Neuronal stem cell (in vitro differentiated cells): ENCODE measurements around the gene ZNF821.

Experiments
- DNase-seq: peaks from one replicate; pipeline ENCODE4 v3.0.0-alpha.2; 2013; ENCODE audit warnings: low spot score
- H2AFZ ChIP-seq: one replicate; pipeline ENCODE4 v1.6.1; 2013; ENCODE audit warnings: mild to moderate bottlenecking, low read length, inconsistent platforms
- H2AK5ac ChIP-seq: 2 replicates; pipeline ENCODE4 v1.6.1; 2013; ENCODE audit warnings: low read depth, mild to moderate bottlenecking, inconsistent platforms, low read length, moderate library complexity, mixed read lengths
- H2BK120ac ChIP-seq: 2 replicates; pipeline ENCODE4 v1.6.1; 2013; ENCODE audit warnings: low read depth, mild to moderate bottlenecking, inconsistent platforms, low read length, moderate library complexity, mixed read lengths
- H2BK12ac ChIP-seq: one replicate; pipeline ENCODE4 v1.6.1; 2013; ENCODE audit warnings: low read length, inconsistent platforms
- H2BK15ac ChIP-seq: 2 replicates; pipeline ENCODE4 v1.6.1; 2013; ENCODE audit warnings: mild to moderate bottlenecking, low read length, inconsistent platforms, mixed read lengths
- H2BK5ac ChIP-seq: one replicate; pipeline ENCODE4 v1.6.1; 2013; ENCODE audit warnings: inconsistent platforms, mild to moderate bottlenecking, low read length, moderate library complexity
- H3K14ac ChIP-seq: one replicate; pipeline ENCODE4 v1.6.1; 2013; ENCODE audit warnings: low read length, inconsistent platforms
- H3K18ac ChIP-seq: 2 replicates; pipeline ENCODE4 v1.6.1; 2013; ENCODE audit warnings: low read length, inconsistent platforms
- H3K23ac ChIP-seq: 2 replicates; pipeline ENCODE4 v1.6.1; 2013; ENCODE audit warnings: low read depth, mild to moderate bottlenecking, mixed read lengths, low read length, inconsistent platforms; ENCODE audit not compliant: poor library complexity
- H3K27ac ChIP-seq: replicated peaks from 3 replicates; pipeline ENCODE4 v1.5.1; 2013; ENCODE audit warnings: low read length, inconsistent platforms
- H3K27me3 ChIP-seq, 3 experiments: 2 replicates each; pipeline ENCODE4 v1.6.1; 2013; ENCODE audit warnings: low read length in 3 of 3, mild to moderate bottlenecking in 2 of 3, inconsistent platforms in 1 of 3, low read depth in 1 of 3, mixed read lengths in 1 of 3, moderate library complexity in 1 of 3; ENCODE audit not compliant: control insufficient read depth in 3 of 3, insufficient read depth in 3 of 3
- H3K36me3 ChIP-seq, 2 donors: replicated peaks in 1 of 2; 2 replicates each; pipeline ENCODE4 v1.6.1; 2013; ENCODE audit warnings: low read length in 2 of 2; ENCODE audit not compliant: control insufficient read depth in 2 of 2, insufficient read depth in 2 of 2
- H3K4ac ChIP-seq: 2 replicates; pipeline ENCODE4 v1.6.1; 2013; ENCODE audit warnings: inconsistent platforms, mild to moderate bottlenecking, low read length, moderate library complexity
- H3K4me1 ChIP-seq, 2 donors: 1 replicate in 1 of 2; 2 replicates in 1 of 2; pipeline ENCODE4 v1.6.1; 2013; ENCODE audit warnings: low read length in 2 of 2, low read depth in 1 of 2; ENCODE audit not compliant: control insufficient read depth in 2 of 2, insufficient read depth in 1 of 2
- H3K4me2 ChIP-seq: one replicate; pipeline ENCODE4 v1.6.1; 2013; ENCODE audit warnings: mild to moderate bottlenecking, low read length, inconsistent platforms; ENCODE audit not compliant: insufficient read depth, poor library complexity, severe bottlenecking
- H3K4me3 ChIP-seq, 2 donors: 2 replicates each; pipeline ENCODE4 v1.5.1; 2013; ENCODE audit warnings: low read length in 2 of 2, mild to moderate bottlenecking in 2 of 2, inconsistent platforms in 1 of 2, moderate library complexity in 1 of 2
- H3K79me1 ChIP-seq: one replicate; pipeline ENCODE4 v1.6.1; 2013; ENCODE audit warnings: low read depth, mild to moderate bottlenecking, inconsistent platforms, low read length, moderate library complexity
- H3K9ac ChIP-seq: one replicate; pipeline ENCODE4 v1.6.1; 2013; ENCODE audit warnings: mild to moderate bottlenecking, low read depth, low read length, inconsistent platforms; ENCODE audit not compliant: poor library complexity
- H3K9me3 ChIP-seq, 2 donors: replicated peaks in 1 of 2; 2 replicates each; pipeline versions ENCODE3 to v1.6.1; 2013; ENCODE audit warnings: low read length in 2 of 2, mild to moderate bottlenecking in 2 of 2, inconsistent platforms in 1 of 2, low read depth in 1 of 2, mixed read lengths in 1 of 2, moderate library complexity in 1 of 2; ENCODE audit not compliant: control insufficient read depth in 2 of 2, insufficient read depth in 1 of 2
- H4K8ac ChIP-seq: one replicate; pipeline ENCODE4 v1.6.1; 2013; ENCODE audit warnings: low read depth, mild to moderate bottlenecking, inconsistent platforms, low read length, moderate library complexity
- H4K91ac ChIP-seq: one replicate; pipeline ENCODE4 v1.6.1; 2013; ENCODE audit warnings: low read length, low read depth, mild to moderate bottlenecking, inconsistent platforms; ENCODE audit not compliant: poor library complexity
- WGBS, 2 donors: extraction: QIAGEN DNeasy Blood & Tissue Kit; methylation state at CpG; one replicate each; pipeline ENCODE4 v1.1.7; 2013; ENCODE audit warnings: missing lambda C conversion rate in 2 of 2, mixed read lengths in 1 of 2; ENCODE audit not compliant: insufficient read length in 2 of 2, insufficient replicate concordance in 1 of 2; ENCODE audit errors: extremely low coverage in 2 of 2; 5-methylcytosine and 5-hydroxymethylcytosine counted together

The ZNF821 gene

GRCh38 chr16:71930013-71930563 lies 46.1 kb upstream of the ZNF821 start:
- H3K18ac ChIP-seq: no peak overlapping the region
- H3K27ac ChIP-seq: no peak overlapping the region
- no peak overlapping the region for H3K4ac ChIP-seq
- H3K4me3 ChIP-seq: no peak overlapping the region
- no peak overlapping the region for H2BK120ac ChIP-seq
- no peak overlapping the region for H3K23ac ChIP-seq
- H3K14ac ChIP-seq: no peak overlapping the region
- H4K8ac ChIP-seq: no peak overlapping the region
- H3K79me1 ChIP-seq: no peaks in the 10 kb centered on the region
- no peak overlapping the region for H3K9ac ChIP-seq
- no peak overlapping the region for H2AFZ ChIP-seq
- no peak overlapping the region for H3K4me2 ChIP-seq
- no peak overlapping the region for H2BK12ac ChIP-seq
- WGBS, 2 donors: no CpG with 5 or more reads among the region's 5 CpGs
- peaks cover 27 to 98% of the 10 kb centered on the region in 2 donors for H3K36me3 ChIP-seq
- H2BK5ac ChIP-seq: no peak overlapping the region
- no peak overlapping the region for H4K91ac ChIP-seq
- no peaks in the 10 kb centered on the region for H3K9me3 ChIP-seq
- H2AK5ac ChIP-seq: no peak overlapping the region
- H3K4me1 ChIP-seq: no peaks in the 10 kb centered on the region
- H2BK15ac ChIP-seq: no peak overlapping the region
- no peak for DNase-seq
- no peaks in the 10 kb centered on the region for H3K27me3 ChIP-seq

DNA sequence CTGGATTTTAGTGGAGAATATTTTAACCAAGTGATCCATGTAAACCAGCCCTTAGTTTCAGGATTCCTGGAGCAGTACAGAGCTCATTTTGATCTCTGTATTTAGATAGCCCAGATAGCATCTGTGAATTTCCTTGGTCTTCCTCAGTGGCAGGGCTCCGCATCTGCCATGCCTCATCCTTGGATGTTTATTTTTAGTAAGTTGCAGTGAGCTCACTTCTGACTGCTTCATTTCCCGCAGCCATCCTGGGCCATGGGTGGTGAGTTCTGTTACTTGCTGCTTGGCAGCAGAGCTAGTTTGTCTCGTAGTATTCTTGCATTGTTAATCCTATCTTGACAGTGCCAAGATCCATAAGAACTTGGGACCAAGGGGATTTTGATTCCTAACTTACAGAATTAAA lies 45.1 kb upstream of the ZNF821 start:
- Histone ChIP-seq H3K14ac (no peak overlapping the region), H3K18ac (no peak overlapping the region), H3K4ac (no peak overlapping the region), H3K9me3 (no peaks in the 10 kb centered on the region), H3K4me1 (no peaks in the 10 kb centered on the region), H2BK120ac (no peak overlapping the region), H2AFZ (no peak overlapping the region), H3K27ac (no peak overlapping the region), H3K4me3 (no peak overlapping the region), H3K79me1 (no peaks in the 10 kb centered on the region), H4K8ac (no peak overlapping the region), H2BK5ac (no peak overlapping the region), H2BK12ac (no peak overlapping the region), H3K9ac (no peak overlapping the region), H2AK5ac (no peak overlapping the region), H3K36me3 (peaks cover 33 to 97% of the 10 kb centered on the region in 2 donors), H3K4me2 (no peak overlapping the region), H2BK15ac (no peak overlapping the region), H3K23ac (no peak overlapping the region), H3K27me3 (no peaks in the 10 kb centered on the region), H4K91ac (no peak overlapping the region)
- no CpG with 5 or more reads among the region's 3 CpGs for whole genome bisulfite sequencing, 2 donors
- no peak for DNase-seq

GRCh38 chr16:71927787-71928186 lies 43.8 kb upstream of the ZNF821 start:
- Histone ChIP-seq H2AK5ac (no peak overlapping the region), H3K4me1 (no peaks in the 10 kb centered on the region), H3K27ac (no peak overlapping the region), H4K91ac (no peak overlapping the region), H3K79me1 (no peaks in the 10 kb centered on the region), H3K4me2 (no peak overlapping the region), H3K18ac (no peak overlapping the region), H2BK12ac (no peak overlapping the region), H3K36me3 (peaks cover 39 to 97% of the 10 kb centered on the region in 2 donors), H4K8ac (no peak overlapping the region), H3K4ac (no peak overlapping the region), H3K4me3 (no peak overlapping the region), H2BK5ac (no peak overlapping the region), H3K9me3 (no peaks in the 10 kb centered on the region), H3K9ac (no peak overlapping the region), H3K27me3 (no peaks in the 10 kb centered on the region), H2BK120ac (no peak overlapping the region), H3K14ac (no peak overlapping the region), H3K23ac (no peak overlapping the region), H2BK15ac (no peak overlapping the region), H2AFZ (no peak overlapping the region)
- no CpG with 5 or more reads among the region's 5 CpGs for WGBS, 2 donors
- no peak for DNase-seq

- H3K4ac ChIP-seq: no peak overlapping the region
- H2AK5ac ChIP-seq: no peak overlapping the region
- H3K4me2 ChIP-seq: no peak overlapping the region
- no peaks in the 10 kb centered on the region for H3K4me1 ChIP-seq
- H3K27ac ChIP-seq: no peak overlapping the region
- no peak overlapping the region for H3K4me3 ChIP-seq
- H3K14ac ChIP-seq: no peak overlapping the region
- no peak overlapping the region for H3K9ac ChIP-seq
- no peak overlapping the region for H3K18ac ChIP-seq
- H4K91ac ChIP-seq: no peak overlapping the region
- DNase-seq: no peak
- H3K27me3 ChIP-seq: no peaks in the 10 kb centered on the region
- H3K79me1 ChIP-seq: no peaks in the 10 kb centered on the region
- no peak overlapping the region for H2BK120ac ChIP-seq
- no CpG with 5 or more reads among the region's 3 CpGs for WGBS, 2 donors
- H2BK12ac ChIP-seq: no peak overlapping the region
- H4K8ac ChIP-seq: no peak overlapping the region
- H2BK5ac ChIP-seq: no peak overlapping the region
- H3K9me3 ChIP-seq: no peaks in the 10 kb centered on the region
- peaks cover 42 to 98% of the 10 kb centered on the region in 2 donors for H3K36me3 ChIP-seq
- no peak overlapping the region for H2BK15ac ChIP-seq
- H3K23ac ChIP-seq: no peak overlapping the region
- no peak overlapping the region for H2AFZ ChIP-seq
Measured at GRCh38 chr16:71927383-71927782, 43.4 kb upstream of the ZNF821 start.
